ENCODE data around the gene HSPB9.

Gene HSPB9, protein sequence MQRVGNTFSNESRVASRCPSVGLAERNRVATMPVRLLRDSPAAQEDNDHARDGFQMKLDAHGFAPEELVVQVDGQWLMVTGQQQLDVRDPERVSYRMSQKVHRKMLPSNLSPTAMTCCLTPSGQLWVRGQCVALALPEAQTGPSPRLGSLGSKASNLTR

DNA sequence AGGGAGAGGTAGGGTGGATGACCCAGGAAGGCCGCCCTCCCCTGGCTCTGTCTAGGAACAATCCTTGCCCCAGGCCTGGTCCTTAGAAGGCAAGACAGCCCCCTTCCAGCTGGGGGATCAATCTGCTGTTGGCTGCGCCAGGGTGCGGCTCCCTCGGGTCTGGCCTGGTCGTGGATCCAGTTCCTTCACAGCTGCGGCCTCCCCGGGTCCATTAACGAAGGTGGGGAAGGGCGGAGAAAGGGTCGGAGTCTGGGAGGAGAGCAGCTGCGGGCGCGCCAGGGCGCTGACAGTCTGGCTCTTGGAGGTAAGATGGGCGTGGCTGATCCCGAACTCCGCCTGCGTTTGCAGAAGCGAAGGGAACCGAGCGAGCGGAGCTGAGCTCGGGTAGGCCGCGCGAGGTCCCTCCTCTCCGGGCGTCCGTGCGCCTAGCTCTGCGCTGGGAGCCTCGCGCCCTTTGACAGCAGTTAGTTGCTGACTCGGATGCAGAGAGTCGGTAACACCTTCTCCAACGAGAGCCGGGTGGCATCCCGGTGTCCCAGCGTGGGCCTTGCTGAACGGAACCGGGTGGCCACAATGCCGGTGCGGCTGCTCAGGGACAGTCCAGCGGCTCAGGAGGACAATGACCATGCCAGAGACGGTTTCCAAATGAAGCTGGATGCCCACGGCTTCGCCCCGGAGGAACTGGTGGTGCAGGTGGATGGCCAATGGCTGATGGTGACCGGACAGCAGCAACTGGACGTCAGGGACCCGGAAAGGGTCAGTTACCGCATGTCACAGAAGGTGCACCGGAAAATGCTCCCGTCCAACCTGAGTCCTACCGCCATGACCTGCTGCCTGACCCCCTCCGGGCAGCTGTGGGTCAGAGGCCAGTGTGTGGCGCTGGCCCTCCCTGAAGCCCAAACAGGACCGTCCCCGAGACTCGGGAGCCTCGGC, at the start of gene HSPB9:
TSS of gene HSPB9 (plus strand) at position 434 of the 933 bp plus-strand sequence. CDS start at position 481, 47 bp downstream.
- DNase-seq, result no peak

DNA sequence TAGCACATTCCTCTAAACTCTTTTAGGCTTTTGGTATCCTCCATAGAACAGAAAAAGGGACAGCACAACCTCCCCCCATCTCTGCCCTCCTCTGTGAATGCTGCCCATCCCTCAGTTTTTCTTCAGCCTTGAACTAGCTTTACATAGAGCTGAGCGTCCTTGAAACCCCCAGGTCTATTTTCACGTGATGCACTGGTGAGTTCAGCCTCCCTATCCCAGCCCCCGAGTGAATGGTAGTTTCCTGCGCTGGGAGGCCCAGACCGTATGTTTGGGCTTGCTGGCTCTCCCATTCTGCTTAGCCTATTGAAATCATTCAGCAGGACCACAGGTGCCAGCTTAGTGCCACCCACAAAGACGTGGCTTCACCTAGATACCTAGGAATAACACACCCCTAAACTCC, 46.8 kb upstream of the HSPB9 start:
- DNase-seq, result no peak

DNA sequence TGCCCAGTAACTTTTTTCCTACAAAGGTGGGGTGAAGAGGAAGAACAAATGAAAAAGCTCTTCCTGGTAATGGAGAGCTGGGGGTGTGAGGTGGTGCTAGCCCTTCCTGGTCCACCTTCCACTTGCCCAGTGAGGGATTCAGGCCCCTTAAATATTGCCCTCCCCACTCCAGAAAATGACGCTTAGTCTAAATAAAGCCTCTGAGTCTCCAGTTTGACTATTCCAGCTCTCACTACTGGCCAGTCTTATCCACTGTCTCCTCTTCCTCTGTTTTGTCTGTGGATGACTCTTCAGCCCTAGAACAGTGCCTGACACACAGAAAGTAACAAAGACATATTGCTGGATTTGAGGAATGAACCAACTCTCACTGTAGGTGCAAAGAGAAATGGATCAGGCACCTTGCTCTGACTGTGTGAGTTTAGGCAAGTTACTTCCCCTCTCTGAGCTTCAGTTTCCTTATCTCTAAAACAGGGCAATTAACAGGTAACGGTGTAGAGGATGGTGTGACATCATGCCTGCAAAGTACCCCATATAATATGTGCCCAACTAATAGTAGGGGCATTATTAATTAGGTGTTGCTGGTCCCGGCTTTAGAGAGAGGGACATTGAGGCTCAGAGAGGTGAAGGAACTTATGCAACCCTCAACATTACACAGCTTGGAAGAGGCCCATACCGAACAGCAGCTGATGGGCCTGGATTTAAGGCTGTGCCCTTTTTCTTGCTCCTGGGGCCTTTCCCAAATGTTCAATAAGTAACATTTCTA, 45.6 kb upstream of the HSPB9 start:
- no peak for DNase-seq

DNA sequence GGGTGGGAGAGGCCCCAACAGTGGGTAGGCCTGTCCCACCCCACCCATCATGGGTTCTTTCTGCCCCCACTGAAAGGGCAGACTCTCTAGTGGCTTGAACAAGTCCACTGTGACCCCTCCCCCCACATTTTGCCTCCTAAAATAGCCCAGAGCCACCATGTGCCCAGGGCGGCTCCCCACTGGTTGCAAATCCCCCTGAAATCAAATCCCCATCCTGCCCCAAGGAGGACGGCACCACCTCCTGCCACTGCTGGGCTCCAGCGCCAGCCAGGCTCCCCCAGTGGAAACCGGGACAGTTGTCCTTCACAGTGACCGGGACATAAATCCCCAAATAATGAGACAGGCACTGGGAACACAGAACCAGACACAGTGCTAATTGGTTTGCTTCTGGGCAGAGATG, 44.8 kb upstream of the HSPB9 start:
- no peak for DNase-seq

DNA sequence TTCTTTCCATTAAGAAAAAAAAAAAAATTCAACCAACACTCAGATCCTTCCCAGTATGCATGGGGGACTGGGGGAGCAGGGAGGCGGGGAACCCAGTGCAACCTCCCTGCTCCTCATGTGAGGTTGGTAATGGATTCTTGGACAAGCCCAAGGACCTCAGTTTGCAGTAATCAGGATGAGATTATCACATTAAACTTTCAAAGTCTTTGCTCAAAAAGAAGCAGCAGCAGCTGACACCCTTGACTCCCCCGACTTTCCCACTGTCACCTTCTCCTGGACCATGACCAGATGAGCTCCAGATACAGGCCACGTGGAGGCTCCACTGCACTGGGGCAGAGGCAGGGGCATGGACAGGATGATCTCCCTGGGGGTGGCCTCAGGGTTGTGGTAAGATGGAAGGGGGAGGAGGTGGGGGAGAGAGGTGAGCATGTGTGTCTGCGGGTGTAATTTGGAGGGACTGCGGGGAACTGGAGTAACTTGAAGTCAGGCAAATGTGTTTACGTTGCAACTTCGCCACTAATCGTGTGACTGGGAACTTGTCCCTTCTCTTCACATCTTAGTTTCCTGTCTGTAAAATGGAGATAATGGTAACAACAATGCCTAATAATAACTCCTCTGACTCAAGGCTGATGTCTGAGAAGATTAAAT, 44.1 kb upstream of the HSPB9 start:
- DNase-seq, result no peak

DNA sequence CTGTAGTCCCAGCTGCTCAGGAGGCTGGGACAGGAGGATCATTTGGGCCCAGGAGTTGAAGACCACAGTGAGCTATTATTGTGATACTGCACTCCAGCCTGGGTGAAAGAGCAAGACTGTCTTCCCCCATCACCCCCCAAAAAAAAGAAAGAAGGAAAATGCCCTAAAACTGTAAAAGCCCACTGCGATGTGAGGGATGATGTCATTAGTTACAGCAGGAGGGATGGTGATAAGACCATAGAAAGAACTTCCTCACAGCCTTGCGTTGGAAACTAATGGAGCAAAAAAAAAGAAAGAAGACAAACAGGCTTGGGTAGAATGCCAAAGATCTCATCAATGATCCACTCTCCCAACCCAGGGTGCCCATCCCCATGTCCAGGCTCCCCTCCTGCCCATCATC, 43.1 kb upstream of the HSPB9 start:
- DNase-seq, result no peak

DNA sequence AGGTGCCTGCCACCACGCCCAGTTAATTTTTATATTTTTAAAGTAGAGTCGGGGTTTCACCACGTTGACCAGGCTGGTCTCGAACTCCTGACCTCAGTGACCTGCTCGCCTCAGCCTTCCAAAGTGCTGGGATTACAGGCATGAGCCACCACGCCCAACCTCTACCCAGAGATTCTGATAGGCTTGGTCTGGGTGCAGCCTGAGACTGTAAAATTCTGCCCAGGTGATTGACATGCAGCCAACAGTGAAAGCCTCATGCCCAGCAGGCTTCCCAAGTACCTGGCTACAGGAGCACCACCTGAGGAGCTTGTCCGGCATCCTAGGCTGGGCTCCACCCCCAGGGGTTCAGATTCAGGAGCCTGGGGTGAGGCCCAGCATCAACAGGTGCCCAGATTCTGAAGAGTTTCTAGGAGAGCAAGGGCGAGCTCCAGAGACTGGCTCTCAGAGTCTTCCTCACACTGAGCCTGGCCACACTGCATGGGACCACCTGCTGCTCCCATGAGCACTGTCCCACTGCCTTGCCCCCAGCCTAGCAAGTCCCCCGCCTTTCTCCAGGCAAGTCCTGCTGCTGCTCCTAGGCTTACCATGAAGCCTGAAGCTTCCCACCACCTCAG, 41.0 kb upstream of the HSPB9 start:
- no peak for DNase-seq

DNA sequence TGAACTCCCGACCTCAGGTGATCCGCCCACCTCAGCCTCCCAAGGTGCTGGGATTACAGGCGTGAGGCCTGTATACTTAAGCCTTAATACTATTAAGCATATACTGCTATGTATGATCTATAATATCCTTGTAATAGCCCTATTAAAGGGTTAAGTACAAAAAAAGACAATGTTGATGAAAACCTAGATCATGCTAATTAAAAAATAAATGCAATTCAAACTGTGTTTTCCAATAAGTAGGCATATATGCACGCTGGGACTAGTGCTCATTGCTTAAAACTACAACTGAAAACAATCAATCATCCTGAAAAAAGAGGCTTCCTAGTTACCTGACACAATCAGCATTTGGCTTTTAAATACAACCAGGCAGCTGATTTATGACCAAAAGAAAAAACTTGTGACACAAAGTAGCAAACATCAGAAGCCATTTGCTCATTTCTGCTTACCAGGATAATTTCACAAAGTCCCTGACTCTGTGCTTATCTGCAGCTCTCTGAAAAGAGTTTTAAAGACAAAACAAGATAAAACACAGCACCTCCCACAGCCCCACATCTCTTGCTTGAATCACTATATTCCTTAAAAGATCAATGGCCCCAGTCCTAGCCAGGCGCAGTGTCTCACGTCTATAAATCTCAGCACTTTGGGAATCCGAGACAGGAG, 35.4 kb upstream of the HSPB9 start:
- no peak for DNase-seq

DNA sequence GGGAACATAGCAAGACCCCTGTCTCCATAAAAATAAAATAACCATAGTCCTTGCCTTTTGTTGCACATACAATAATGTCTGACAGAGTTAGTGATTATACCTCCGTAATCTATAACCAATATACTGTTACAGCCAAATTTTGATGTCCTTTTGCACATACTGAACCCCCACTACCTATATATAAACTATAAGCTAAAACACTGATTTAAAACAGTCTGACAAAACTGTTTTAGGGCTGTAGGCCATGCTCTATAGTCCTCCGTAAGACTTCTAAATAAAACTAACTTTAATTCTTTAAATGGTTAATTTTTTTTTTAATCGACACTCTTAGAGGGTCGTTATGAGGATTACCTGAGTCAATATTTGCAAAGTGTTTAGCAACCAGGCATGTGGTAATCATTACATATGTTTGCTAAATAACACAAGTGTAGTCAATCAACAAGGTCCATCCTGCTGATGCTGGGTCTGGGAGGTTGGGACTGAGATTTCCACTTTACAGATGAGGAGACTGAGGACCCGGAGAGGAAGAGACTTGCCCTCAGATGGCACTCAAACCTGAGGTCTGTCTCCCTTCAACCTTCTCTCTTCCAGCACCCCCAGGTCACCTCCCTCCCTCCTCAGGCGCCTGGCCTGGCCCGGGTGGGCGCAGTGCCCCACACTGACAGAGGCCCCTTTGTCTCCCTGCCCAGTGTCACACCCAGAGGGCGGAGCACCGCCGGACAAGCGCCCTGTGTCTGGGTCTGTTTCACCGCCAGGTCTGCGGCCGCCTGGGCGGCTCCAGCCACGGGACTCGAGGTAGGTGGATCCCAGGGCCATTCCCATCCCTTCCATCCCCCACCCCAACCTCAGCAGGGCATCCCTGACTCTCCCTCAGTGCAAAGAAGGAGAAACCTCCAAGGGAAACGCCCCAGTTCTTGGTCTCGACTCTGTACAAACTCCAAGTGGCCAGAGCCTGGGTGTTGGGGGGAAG, 34.6 kb upstream of the HSPB9 start:
- no peak for DNase-seq

DNA sequence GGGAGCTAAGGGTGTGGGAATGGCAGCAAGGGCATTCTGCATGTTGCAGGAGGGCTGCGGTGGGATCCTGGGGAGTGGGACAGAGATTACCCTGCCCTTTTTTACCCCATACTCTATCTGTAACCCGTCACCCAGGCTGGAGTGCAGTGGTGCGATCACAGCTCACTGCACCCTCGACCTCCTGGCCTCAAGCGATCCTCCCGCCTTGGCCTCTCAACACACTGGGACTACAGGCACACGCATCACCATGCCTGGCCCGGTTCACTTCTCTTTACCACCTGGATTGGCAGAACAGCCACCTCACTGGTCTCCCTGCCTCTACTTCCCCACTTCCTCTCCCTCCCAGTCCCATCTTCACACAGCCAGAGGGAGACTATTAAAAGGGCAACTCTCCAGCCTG, 33.9 kb upstream of the HSPB9 start:
- DNase-seq, result no peak

DNA sequence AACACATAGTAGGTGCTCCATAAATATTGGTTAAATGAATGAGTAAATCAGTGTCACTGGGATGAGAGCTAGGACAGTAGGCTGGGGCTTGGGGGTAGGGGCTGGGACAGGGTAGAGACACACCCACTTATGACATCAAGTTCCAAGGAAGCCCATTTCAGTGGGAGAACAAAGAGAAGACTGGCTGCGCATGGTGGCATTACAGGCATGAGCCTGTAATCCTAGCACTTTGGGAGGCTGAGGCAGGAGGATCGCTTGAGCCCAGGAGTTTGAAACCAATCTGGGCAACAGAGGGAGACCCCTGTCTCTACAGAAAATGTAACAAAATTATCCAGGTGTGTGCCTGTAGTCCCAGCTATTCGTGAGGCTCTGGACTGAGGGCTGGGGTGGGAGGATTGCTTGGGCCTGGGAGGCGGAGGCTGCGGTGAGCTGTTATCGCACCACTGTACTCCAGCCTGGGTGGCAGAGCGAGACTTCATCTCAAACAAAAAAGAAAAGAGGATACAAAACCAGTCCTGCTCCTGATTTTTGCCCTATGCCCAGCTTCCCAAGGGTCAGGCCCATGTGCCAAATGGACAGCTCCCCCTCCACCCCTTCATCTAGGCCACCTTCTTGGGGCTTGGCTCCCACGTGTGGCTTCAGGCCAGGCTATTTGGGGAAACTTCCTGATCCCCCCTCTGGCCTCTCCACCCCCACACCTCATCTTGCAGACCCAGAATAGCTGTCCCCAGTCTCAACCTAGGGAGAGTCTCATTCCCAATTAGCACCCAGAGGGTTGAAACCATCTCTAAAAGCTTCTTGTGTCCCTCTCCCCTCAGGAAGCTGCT, 31.4 kb upstream of the HSPB9 start:
- no peak for DNase-seq

DNA sequence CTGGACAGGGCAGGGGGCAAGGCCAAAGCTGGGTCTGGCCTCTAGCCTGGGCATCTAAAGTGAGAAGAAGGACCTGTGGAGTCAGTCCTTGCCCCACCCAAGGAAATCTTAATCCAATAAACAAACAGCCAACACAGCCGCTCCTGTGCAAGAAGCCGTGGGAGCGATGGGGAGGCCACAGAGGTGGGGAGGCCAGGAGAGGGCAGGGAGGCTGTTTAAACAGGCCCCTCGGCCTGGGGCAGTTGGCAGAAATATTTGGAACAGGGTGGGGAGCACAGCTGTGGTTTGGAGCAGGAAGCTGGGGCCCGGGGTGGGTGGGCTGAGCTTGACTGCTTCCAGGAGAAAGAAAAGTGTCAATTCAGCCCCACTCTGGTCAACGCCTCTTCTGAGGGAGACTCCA, 29.7 kb upstream of the HSPB9 start:
- no peak for DNase-seq

DNA sequence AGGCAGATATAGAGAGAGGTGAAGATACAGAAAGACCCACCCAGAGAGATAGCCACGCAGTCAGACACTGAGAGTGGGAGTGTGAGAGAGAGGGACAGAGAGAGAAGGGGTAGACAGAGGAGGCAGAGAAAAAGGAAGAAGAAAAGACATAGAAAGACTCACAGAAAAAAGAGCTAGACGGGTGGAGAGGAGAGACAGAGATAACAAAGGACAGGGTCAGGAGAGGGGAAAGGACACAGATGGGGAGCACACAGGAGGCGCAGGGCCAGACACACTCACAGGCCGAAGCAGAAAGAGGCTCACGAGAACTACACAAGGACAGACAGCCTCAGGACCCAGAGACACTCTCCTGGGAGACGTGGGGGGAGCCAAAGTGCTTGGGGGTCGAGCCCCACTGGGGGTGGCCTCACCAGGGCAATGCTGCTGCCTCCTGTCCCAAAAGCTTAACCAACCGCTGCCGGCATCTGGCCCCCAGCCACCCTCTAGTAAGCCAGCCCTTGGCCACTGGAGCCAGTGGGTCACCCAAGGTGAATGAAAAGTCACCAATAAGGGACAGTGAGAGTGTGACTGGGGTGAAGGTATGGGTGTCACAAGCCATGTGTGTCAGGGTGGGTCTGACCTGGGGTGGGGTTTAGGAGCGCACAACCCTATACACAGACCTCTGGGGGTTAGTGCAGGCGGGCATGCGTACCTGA, 28.1 kb upstream of the HSPB9 start:
- DNase-seq, result no peak

DNA sequence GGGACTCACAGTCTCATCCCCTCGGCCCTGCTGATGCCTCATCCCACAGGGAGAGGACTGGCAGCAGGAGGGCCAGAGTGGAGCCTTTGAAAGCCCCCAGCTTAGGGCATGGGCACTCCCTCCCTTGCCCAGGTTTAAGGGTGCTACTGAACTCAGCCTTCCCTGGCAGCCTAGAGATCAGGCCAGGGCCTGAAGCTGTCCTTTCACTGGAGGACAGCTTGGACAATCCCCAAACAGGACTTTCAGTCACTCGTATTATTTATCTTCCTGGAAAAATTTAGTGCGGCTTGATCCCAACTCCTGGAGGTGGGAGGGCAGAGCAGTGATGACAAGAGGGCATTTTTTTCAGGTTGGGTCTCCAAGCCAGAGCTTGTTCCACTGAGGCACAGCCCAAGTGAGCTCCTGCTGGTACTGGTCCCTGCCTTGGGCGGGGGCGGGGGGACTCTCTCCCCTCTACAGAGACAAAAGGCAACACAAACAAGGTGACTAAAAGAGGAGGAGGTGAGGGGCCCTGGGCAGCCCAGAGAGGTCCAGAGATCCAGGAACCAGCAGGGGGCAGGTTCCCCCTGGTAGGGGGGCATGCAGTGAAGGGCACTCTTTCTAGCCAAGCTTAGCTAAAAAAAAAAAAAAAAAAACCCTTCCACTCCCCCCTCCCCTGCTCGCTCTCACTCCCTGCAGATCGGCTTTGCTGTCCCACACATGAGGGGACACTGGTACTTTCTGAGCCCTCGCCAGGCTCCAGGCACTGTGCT, 26.1 kb upstream of the HSPB9 start:
- no peak for DNase-seq

DNA sequence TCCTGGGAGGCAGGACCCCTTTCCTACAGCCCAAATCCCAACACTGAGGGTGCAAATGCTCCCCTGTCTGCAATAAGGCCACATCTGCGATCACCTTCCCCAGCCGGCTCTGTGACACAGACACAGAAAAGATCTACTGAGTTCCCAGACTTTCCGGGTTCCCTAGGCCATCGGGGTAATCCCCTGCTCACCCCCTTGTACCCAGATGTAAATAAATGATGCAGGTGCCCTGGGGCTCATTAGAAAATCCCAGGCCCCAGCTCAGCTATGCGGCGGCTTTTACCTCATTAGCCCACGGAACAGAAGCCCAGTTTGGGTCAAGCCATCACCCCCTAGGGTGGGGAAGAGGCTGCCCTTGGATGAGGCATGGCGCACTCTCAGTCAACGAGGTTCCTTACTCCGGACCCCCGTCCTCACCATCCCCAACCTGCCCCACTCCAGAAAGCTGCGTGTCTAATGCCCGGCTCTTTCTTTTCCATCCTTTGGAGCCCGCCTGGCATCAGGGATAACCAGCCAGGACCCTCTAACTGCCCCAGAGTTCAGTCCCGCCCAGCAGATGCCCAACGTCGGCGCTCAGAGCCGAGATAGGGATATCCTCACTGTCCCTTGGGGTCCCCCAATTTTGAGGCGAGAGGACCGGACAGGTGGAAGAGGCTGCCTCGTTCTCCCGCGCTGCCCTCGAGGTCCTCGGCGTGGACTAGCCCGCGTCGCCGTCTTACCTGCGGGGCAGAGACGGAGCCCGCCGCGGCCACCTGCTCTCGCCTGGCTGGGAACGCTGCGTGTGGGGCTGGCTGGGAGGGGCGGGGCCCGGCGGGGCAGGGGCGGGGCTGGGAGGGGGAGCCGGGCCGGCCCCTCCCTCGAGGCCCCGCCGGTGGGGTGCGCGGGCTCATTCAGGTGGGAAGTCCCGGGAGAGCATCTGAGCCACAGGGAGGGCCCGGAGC, 24.6 kb upstream of the HSPB9 start, which contains the start of gene ZNF385C:
TSS of gene ZNF385C (minus strand) at position 783 of the 941 bp plus-strand sequence. CDS start 35,417 bp downstream, outside the sequence.
- no peak for DNase-seq

DNA sequence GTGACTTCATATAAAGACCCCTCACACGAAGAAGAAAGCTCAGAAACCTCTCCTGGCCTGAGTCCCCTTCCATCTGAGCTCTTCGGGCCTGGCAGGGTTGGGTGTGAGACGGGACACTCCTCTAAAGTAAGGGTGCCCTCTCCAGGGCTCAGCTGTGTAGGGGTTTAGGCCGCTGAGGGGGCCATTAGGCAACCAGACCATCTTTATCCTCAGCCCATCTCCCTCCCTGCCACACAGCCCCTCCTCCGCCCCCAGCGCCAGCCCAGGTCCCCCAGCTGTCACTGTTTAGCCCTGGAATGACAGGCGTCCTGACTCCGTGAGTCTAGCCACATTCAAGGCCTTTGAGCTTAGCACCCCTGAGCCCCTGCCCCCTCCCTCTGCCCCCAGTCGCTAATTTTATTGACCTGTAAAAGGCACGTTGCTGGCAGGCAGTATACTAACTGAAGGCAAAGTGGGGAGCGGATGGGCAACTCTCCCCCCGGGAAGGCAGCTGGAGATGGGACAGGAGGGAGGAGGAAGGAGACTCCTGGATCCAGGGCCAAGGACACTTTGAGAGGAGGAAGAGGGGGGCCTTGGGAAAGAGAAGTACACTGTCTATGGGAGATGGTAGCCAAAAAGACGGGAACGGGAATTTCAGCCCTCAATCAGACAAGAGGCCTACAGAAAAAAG, 23.7 kb upstream of the HSPB9 start:
- DNase-seq, result no peak
